Measurements from ENCODE around the gene KCNJ5. TPM values are rescaled to one million over a fixed set of nuclear protein-coding genes. Genes with fewer than 3 reads are reported as not detected.

The KCNJ5 gene
- total and polyA plus RNA-seq, 2 experiments from 2014 or later = not detected

GRCh38 chr11:128896356-128896755 is 5.2 kb downstream of the KCNJ5 start:
- Mint-ChIP-seq H3K9me3 (no peaks in the 10 kb centered on the region; the same call in 1 of the 3 replicates), H3K27ac (no peak overlapping the region), H3K27me3 (ENCODE audit: insufficient read depth, low read depth, poor library complexity) (peaks cover 54% of the 10 kb centered on the region), H3K36me3 (ENCODE audit: low read depth) (no peaks in the 10 kb centered on the region; the same call in 2 of the 3 replicates), H3K4me3 (no peak overlapping the region), H3K4me1 (peaks cover 28% of the 10 kb centered on the region)
- H4K20me1 ChIP-seq (replicated peaks; ENCODE audit: insufficient read depth) = peaks cover 14% of the 10 kb centered on the region
- no peak overlapping the region for H3K4me3 ChIP-seq
- peaks cover 15% of the 10 kb centered on the region for H3K4me1 ChIP-seq (ENCODE audit: insufficient read depth)
- H3K9me2 ChIP-seq (ENCODE audit: insufficient read depth) = no peaks in the 10 kb centered on the region
- H3K36me3 ChIP-seq (ENCODE audit: insufficient read depth) = no peaks in the 10 kb centered on the region
- H3K4me2 ChIP-seq = no peak overlapping the region
- no peak for DNase-seq (ENCODE audit: low spot score)
- TF ChIP-seq POLR2AphosphoS5 (IDR thresholded peaks at IDR 0.05; ENCODE audit: low read depth) (no peak), CTCF (conservative IDR thresholded peaks at IDR 0.05; ENCODE audit: low read depth in 2 of 2) (no peak), EZH2phosphoT487 (IDR thresholded peaks at IDR 0.05; ENCODE audit: unreplicated experiment) (no peak), CREB1 (CRISPR knock-in tag; IDR thresholded peaks at IDR 0.05; ENCODE audit: low read depth) (no peak), STAT1 (IDR thresholded peaks at IDR 0.05; ENCODE audit: unreplicated experiment) (no peak), ZNF114 (CRISPR knock-in tag; IDR thresholded peaks at IDR 0.05) (no peak), EZH2 (IDR thresholded peaks at IDR 0.05; ENCODE audit: low read depth, unreplicated experiment) (no peak), JUNB (IDR thresholded peaks at IDR 0.05; ENCODE audit: unreplicated experiment) (no peak), REST (IDR thresholded peaks at IDR 0.05; ENCODE audit: unreplicated experiment) (no peak)
- H3K79me2 ChIP-seq (replicated peaks; ENCODE audit: insufficient read depth) = no peaks in the 10 kb centered on the region
- H3K27me3 ChIP-seq (ENCODE audit: insufficient read depth) = peaks cover 90% of the 10 kb centered on the region
- no peak for ATAC-seq
- H3F3A ChIP-seq (replicated peaks; ENCODE audit: low read depth) = peaks cover 3% of the 10 kb centered on the region; the same call in 1 of the 2 replicates
- H3K27ac ChIP-seq (ENCODE audit: low read depth) = no peak overlapping the region
- no peak overlapping the region for H2AFZ ChIP-seq

- TF ChIP-seq STAT1 (IDR thresholded peaks at IDR 0.05; ENCODE audit: unreplicated experiment) (no peak), ZNF331 (CRISPR knock-in tag; IDR thresholded peaks at IDR 0.05; ENCODE audit: low read depth) (no peak), EZH2 (IDR thresholded peaks at IDR 0.05; ENCODE audit: low read depth, unreplicated experiment) (no peak)
- H3K4me1 Mint-ChIP-seq = peaks cover 27% of the 10 kb centered on the region
- H3K27ac ChIP-seq (ENCODE audit: low read depth) = no peak overlapping the region
- peaks cover 90% of the 10 kb centered on the region for H3K27me3 ChIP-seq (ENCODE audit: insufficient read depth)
- no peaks in the 10 kb centered on the region for H3K79me2 ChIP-seq (replicated peaks; ENCODE audit: insufficient read depth)
- H2AFZ ChIP-seq = no peak overlapping the region
- DNase-seq (ENCODE audit: low spot score) = no peak
- H3K27me3 Mint-ChIP-seq (ENCODE audit: insufficient read depth, low read depth, poor library complexity) = peaks cover 54% of the 10 kb centered on the region
- H3K36me3 Mint-ChIP-seq (ENCODE audit: low read depth) = no peaks in the 10 kb centered on the region; the same call in 2 of the 3 replicates
- H3K27ac Mint-ChIP-seq = no peak overlapping the region
- H3K4me2 ChIP-seq = no peak overlapping the region
- no peaks in the 10 kb centered on the region for H3K9me2 ChIP-seq (ENCODE audit: insufficient read depth)
- no peak overlapping the region for H3K4me3 Mint-ChIP-seq
- peaks cover 13% of the 10 kb centered on the region for H4K20me1 ChIP-seq (replicated peaks; ENCODE audit: insufficient read depth)
- H3K4me1 ChIP-seq (ENCODE audit: insufficient read depth) = peaks cover 16% of the 10 kb centered on the region
- no peaks in the 10 kb centered on the region; the same call in 1 of the 3 replicates for H3K9me3 Mint-ChIP-seq
- H3K36me3 ChIP-seq (ENCODE audit: insufficient read depth) = no peaks in the 10 kb centered on the region
- ATAC-seq = no peak
- H3K4me3 ChIP-seq = no peak overlapping the region
- H3F3A ChIP-seq (replicated peaks; ENCODE audit: low read depth) = peaks cover 6% of the 10 kb centered on the region; the same call in 1 of the 2 replicates
Measured at GRCh38 chr11:128897826-128898225, 6.7 kb downstream of the KCNJ5 start.

All from GM23338 (cell line).